ENCODE results near the gene KMT2B. TPM values are rescaled to one million over a fixed set of nuclear protein-coding genes. Genes with fewer than 3 reads are reported as not detected.
A peak's percentile ranks its signal among the peaks of the same experiment; 100 is the strongest.

KMT2B gene
- total RNA-seq, 1 experiment from 2014 or later: 65.3 TPM

DNA sequence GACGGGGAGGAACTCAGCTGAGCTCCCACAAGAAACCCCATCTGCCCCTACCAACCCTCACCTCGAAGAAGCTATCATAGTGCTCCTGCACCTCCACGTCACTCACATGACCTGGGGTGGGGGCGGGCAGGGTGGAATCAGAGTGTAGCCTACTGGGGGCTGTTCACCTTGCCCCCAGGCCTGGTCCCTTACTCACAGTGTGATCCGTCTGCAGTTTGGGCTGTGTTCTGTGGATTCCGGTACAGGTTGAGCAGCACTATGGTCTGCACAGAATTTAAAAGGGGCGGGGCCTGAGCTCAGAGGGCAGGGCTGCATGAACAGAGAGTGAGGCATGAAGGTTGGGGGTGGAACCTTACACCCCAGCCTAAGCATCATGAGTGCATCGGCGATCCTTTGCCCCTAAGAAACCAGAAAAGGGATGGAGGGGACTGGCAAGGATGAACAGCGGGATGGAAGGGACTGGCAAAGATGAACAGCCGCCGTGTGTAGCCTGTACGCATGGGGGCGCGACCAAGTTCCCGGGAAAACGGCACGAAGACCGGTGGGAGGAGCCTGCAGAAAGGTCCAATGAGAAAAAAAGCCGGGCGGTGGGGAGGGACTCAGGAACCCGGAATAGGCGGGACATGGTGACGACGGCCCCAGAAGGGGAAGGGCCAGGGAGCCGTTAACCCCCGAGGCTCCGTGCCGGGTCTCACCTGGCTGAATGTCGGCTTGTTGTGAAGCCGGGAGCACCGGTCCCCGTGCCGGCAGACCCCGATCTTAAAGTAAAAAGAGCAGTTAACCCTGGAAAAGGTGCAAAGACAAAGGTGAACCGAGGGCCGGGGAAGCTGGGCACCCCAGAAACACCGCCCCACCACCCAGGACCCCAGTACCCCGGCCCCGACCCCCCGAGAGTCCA, 26.9 kb downstream of the KMT2B start:
- DNase-seq: peak; percentile 98
- H3K27me3 Mint-ChIP-seq (ENCODE audit: unreplicated experiment): no peaks in the 10 kb centered on the region
- intact Hi-C loops (cut with micrococcal nuclease; ENCODE audit: unreplicated experiment): loop anchor here (10.0 kb wide), 1 partner anchor 190 kb away; the partner anchor contains the start of gene LRFN3
- H3K4me3 Mint-ChIP-seq (ENCODE audit: low read depth, unreplicated experiment): peak overlapping the region; percentile 96
- CTCF ChIA-PET: interaction anchor here (0.5 to 1.9 kb wide), 10 partner anchors 75 to 689 kb away, joined by 3 to 11 read pairs (median 4); partner anchors contain the start of genes APLP1, COX6B1 and KIRREL2
- TF ChIP-seq, protein P1, sequence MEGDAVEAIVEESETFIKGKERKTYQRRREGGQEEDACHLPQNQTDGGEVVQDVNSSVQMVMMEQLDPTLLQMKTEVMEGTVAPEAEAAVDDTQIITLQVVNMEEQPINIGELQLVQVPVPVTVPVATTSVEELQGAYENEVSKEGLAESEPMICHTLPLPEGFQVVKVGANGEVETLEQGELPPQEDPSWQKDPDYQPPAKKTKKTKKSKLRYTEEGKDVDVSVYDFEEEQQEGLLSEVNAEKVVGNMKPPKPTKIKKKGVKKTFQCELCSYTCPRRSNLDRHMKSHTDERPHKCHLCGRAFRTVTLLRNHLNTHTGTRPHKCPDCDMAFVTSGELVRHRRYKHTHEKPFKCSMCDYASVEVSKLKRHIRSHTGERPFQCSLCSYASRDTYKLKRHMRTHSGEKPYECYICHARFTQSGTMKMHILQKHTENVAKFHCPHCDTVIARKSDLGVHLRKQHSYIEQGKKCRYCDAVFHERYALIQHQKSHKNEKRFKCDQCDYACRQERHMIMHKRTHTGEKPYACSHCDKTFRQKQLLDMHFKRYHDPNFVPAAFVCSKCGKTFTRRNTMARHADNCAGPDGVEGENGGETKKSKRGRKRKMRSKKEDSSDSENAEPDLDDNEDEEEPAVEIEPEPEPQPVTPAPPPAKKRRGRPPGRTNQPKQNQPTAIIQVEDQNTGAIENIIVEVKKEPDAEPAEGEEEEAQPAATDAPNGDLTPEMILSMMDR (IDR thresholded peaks at IDR 0.05; ENCODE audit: unreplicated experiment): peak; percentile 28
- peaks cover 74% of the 10 kb centered on the region for H3K36me3 Mint-ChIP-seq (ENCODE audit: insufficient read depth, unreplicated experiment)
- H3K4me1 Mint-ChIP-seq (ENCODE audit: low read depth, unreplicated experiment): peaks cover 46% of the 10 kb centered on the region
- BruUV-seq (replicated peaks): TSS peak; percentile 86
- H3K9me3 Mint-ChIP-seq (ENCODE audit: low read depth, unreplicated experiment): no peaks in the 10 kb centered on the region
- peak overlapping the region; percentile 100 for H3K27ac Mint-ChIP-seq (ENCODE audit: unreplicated experiment)

DNA sequence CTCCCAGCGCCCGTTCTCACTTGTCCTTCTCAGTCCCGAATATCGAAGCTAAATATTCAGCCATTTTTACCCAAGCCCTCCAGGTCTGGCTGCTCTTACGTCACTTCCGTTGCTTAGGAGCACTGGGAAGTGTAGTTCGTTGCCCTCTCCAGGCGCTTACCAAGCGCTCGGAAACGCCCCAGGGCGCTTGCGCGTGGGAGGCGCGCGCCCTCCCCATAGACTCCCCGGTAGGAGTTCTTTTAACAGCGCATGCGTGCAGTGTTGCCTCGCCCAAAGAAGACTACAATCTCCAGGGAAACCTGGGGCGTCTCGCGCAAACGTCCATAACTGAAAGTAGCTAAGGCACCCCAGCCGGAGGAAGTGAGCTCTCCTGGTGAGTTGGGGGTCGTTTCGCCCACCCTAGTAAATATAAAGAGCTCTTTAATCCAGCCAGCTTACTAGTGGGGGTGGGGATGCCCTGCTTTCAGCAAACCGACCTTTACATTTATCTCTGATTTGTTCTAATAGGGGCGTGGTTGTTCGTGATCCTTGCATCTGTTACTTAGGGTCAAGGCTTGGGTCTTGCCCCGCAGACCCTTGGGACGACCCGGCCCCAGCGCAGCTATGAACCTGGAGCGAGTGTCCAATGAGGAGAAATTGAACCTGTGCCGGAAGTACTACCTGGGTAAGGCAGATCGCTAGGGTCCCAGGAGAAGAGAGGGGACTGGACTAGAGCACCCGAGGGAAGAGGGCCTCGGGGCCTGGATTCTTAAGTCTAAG, 27.7 kb downstream of the KMT2B start, which contains the start of the genes PSENEN and U2AF1L4:
Gene PSENEN (plus strand): TSS at position 324 of the 759 bp plus-strand sequence. CDS start 280 bp downstream, at position 604.
Gene U2AF1L4 (minus strand): TSS at position 91 of the 759 bp plus-strand sequence. CDS start 27 bp downstream, at position 64.
- peaks cover 51% of the 10 kb centered on the region for H3K4me1 Mint-ChIP-seq (ENCODE audit: low read depth, unreplicated experiment)
- TSS peak; percentile 77 for BruUV-seq (replicated peaks)
- intact Hi-C loops (cut with micrococcal nuclease; ENCODE audit: unreplicated experiment): loop anchor here (10.0 kb wide), 1 partner anchor 189 kb away; the partner anchor contains the start of gene LRFN3
- H3K27ac Mint-ChIP-seq (ENCODE audit: unreplicated experiment): peak within 1 kb of the TSS; percentile 100
- H3K36me3 Mint-ChIP-seq (ENCODE audit: insufficient read depth, unreplicated experiment): peaks cover 68% of the 10 kb centered on the region
- H3K9me3 Mint-ChIP-seq (ENCODE audit: low read depth, unreplicated experiment): no peaks in the 10 kb centered on the region
- H3K27me3 Mint-ChIP-seq (ENCODE audit: unreplicated experiment): no peaks in the 10 kb centered on the region
- peak; percentile 97 for DNase-seq
- peak within 1 kb of the TSS; percentile 96 for H3K4me3 Mint-ChIP-seq (ENCODE audit: low read depth, unreplicated experiment)
- CTCF ChIA-PET: interaction anchor here (0.6 to 1.9 kb wide), 8 partner anchors 33 to 690 kb away, joined by 3 to 13 read pairs (median 6); partner anchors contain the start of genes COX6B1 and KIRREL2
- TF ChIP-seq, protein P1 (IDR thresholded peaks at IDR 0.05; ENCODE audit: unreplicated experiment): no peak

DNA sequence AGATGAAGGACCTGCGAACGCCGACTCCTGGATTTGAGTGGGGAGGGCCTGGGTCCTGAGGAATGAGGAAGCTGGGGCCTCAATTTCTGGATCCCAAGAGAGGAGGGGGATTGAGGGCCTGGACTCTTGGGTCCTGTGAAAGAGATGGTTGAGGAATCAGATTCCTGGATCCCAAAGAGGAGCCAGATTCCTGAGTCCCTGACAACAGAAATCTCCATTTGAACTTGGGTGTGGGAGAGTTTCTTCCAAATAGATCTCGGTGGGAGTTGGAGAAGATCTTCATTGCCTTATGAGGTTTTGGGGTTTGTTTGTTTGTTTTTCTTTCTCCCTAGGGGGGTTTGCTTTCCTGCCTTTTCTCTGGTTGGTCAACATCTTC, 28.3 kb downstream of the KMT2B start:
- Mint-ChIP-seq H3K27me3 (ENCODE audit: unreplicated experiment) (no peaks in the 10 kb centered on the region), H3K9me3 (ENCODE audit: low read depth, unreplicated experiment) (no peaks in the 10 kb centered on the region), H3K27ac (ENCODE audit: unreplicated experiment) (peak overlapping the region; percentile 100), H3K4me1 (ENCODE audit: low read depth, unreplicated experiment) (peaks cover 45% of the 10 kb centered on the region), H3K36me3 (ENCODE audit: insufficient read depth, unreplicated experiment) (peaks cover 62% of the 10 kb centered on the region), H3K4me3 (ENCODE audit: low read depth, unreplicated experiment) (peak overlapping the region; percentile 96)
- BruUV-seq (replicated peaks): no TSS peak
- intact Hi-C loops (cut with micrococcal nuclease; ENCODE audit: unreplicated experiment): loop anchor here (10.0 kb wide), 1 partner anchor 189 kb away; the partner anchor contains the start of gene LRFN3
- no peak for DNase-seq
- TF ChIP-seq, protein P1 (IDR thresholded peaks at IDR 0.05; ENCODE audit: unreplicated experiment): no peak
- CTCF ChIA-PET: interaction anchor here (0.6 to 1.9 kb wide), 5 partner anchors 32 to 284 kb away, joined by 3 to 13 read pairs (median 3); partner anchors contain the start of genes COX6B1 and KIRREL2

DNA sequence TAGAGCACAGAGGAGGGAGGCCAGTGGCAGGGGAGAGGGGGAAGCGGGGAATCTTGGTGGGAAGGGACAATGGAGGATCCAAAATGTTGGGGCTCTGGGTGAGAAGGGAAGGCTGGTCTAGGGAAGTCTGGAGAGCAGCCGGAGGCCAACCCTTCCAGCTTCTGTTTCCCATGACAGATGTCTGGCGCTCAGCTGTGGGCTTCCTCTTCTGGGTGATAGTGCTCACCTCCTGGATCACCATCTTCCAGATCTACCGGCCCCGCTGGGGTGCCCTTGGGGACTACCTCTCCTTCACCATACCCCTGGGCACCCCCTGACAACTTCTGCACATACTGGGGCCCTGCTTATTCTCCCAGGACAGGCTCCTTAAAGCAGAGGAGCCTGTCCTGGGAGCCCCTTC, 28.7 kb downstream of the KMT2B start:
- CTCF ChIA-PET: interaction anchor here (0.7 kb wide), 1 partner anchor 59 kb away, joined by 3 read pairs; no protein-coding TSS in a partner anchor
- intact Hi-C loops (cut with micrococcal nuclease; ENCODE audit: unreplicated experiment): loop anchor here (10.0 kb wide), 1 partner anchor 188 kb away; the partner anchor contains the start of gene LRFN3
- H3K27me3 Mint-ChIP-seq (ENCODE audit: unreplicated experiment): no peaks in the 10 kb centered on the region
- peak overlapping the region; percentile 100 for H3K27ac Mint-ChIP-seq (ENCODE audit: unreplicated experiment)
- H3K36me3 Mint-ChIP-seq (ENCODE audit: insufficient read depth, unreplicated experiment): peaks cover 60% of the 10 kb centered on the region
- peaks cover 45% of the 10 kb centered on the region for H3K4me1 Mint-ChIP-seq (ENCODE audit: low read depth, unreplicated experiment)
- DNase-seq: no peak
- TF ChIP-seq, protein P1 (IDR thresholded peaks at IDR 0.05; ENCODE audit: unreplicated experiment): no peak
- peak overlapping the region; percentile 96 for H3K4me3 Mint-ChIP-seq (ENCODE audit: low read depth, unreplicated experiment)
- no peaks in the 10 kb centered on the region for H3K9me3 Mint-ChIP-seq (ENCODE audit: low read depth, unreplicated experiment)
- no TSS peak for BruUV-seq (replicated peaks)
